ENCODE data around the gene LRP1-AS.

The LRP1-AS gene

GRCh38 chr12:57097554-57097835, 49.9 kb downstream of the LRP1-AS start:
- Histone ChIP-seq H3K4me3 (ENCODE audit: low read length) (no peak overlapping the region), H3K4me1 (ENCODE audit: control insufficient read depth, insufficient read depth, low read length) (peaks cover 37% of the 10 kb centered on the region), H3K9me3 (replicated peaks; ENCODE audit: low read length) (no peaks in the 10 kb centered on the region), H3K9ac (ENCODE audit: low read depth, low read length) (no peak overlapping the region), H3K4me2 (ENCODE audit: low read length) (no peak overlapping the region), H3K27me3 (ENCODE audit: control insufficient read depth, insufficient read depth, low read length) (no peaks in the 10 kb centered on the region), H3K36me3 (ENCODE audit: insufficient read depth, low read length) (peaks cover 81% of the 10 kb centered on the region)

- Histone ChIP-seq H3K9ac (ENCODE audit: low read depth, low read length) (no peak overlapping the region), H3K4me1 (ENCODE audit: control insufficient read depth, insufficient read depth, low read length) (peaks cover 43% of the 10 kb centered on the region), H3K9me3 (replicated peaks; ENCODE audit: low read length) (no peaks in the 10 kb centered on the region), H3K4me2 (ENCODE audit: low read length) (no peak overlapping the region), H3K27me3 (ENCODE audit: control insufficient read depth, insufficient read depth, low read length) (no peaks in the 10 kb centered on the region), H3K4me3 (ENCODE audit: low read length) (no peak overlapping the region), H3K36me3 (ENCODE audit: insufficient read depth, low read length) (peaks cover 81% of the 10 kb centered on the region)
Measured at GRCh38 chr12:57096748-57097553, 50.5 kb downstream of the LRP1-AS start.

GRCh38 chr12:57096099-57096572, 51.3 kb downstream of the LRP1-AS start:
- Histone ChIP-seq H3K9ac (ENCODE audit: low read depth, low read length) (no peak overlapping the region), H3K9me3 (replicated peaks; ENCODE audit: low read length) (no peaks in the 10 kb centered on the region), H3K4me1 (ENCODE audit: control insufficient read depth, insufficient read depth, low read length) (peaks cover 51% of the 10 kb centered on the region)

GRCh38 chr12:57095440-57095839, 52.0 kb downstream of the LRP1-AS start:
- Histone ChIP-seq H3K4me3 (ENCODE audit: low read length) (no peak overlapping the region), H3K9ac (ENCODE audit: low read depth, low read length) (no peak overlapping the region), H3K4me2 (ENCODE audit: low read length) (no peak overlapping the region), H3K9me3 (replicated peaks; ENCODE audit: low read length) (no peaks in the 10 kb centered on the region), H3K36me3 (ENCODE audit: insufficient read depth, low read length) (peaks cover 94% of the 10 kb centered on the region), H3K27me3 (ENCODE audit: control insufficient read depth, insufficient read depth, low read length) (no peaks in the 10 kb centered on the region), H3K4me1 (ENCODE audit: control insufficient read depth, insufficient read depth, low read length) (peaks cover 57% of the 10 kb centered on the region)

More at GRCh38 chr12:57096099-57096572, 51.3 kb downstream of the LRP1-AS start:
- Histone ChIP-seq H3K27me3 (ENCODE audit: control insufficient read depth, insufficient read depth, low read length) (no peaks in the 10 kb centered on the region), H3K36me3 (ENCODE audit: insufficient read depth, low read length) (peaks cover 87% of the 10 kb centered on the region), H3K4me3 (ENCODE audit: low read length) (no peak overlapping the region), H3K4me2 (ENCODE audit: low read length) (no peak overlapping the region)

Small RNAs within 50 kb of the gene (small RNA-seq; reads per million reads assigned to genes)
- gene MIR1228: 0.35 reads per million
